Measurements from ENCODE around the gene SLC25A47. TPM values are rescaled to one million over a fixed set of nuclear protein-coding genes. Genes with fewer than 3 reads are reported as not detected.
"Not testable (repeated sequence)": the region's sequence is repeated elsewhere in the genome, so short reads cannot be mapped to it uniquely, and the experiment has no call there.

Gene SLC25A47
- total and polyA plus RNA-seq, 2 of the 4 experiments (the other 2 are of a cell fraction), result not detected

DNA sequence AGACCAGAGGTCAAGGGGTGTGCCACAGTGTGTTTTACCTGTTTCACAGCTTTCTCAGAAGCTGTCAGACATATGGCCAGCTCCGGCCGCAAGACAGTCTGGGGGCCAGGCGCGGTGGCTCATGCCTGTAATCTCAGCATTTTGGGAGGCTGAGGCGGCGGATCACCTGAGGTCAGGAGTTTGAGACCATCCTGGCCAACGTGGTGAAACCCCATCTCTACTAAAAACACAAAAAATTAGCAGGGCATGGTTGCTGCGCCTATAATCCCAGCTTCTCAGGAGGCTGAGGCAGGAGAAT is 35.2 kb upstream of the SLC25A47 start:
- BruUV-seq (replicated peaks); H4K8ac ChIP-seq (ENCODE audit: low read depth in 2 of 2, low read length in 2 of 2); H2AFZ ChIP-seq (replicated peaks; ENCODE audit: low read length, poor library complexity); H2BK5ac ChIP-seq (ENCODE audit: low read depth, low read length, poor library complexity, severe bottlenecking); H2BK15ac ChIP-seq (ENCODE audit: low read depth, low read length); ATAC-seq (ENCODE audit: low read depth); H3K9ac ChIP-seq (ENCODE audit: low read depth, low read length); dilution Hi-C loops (cut with HindIII; ENCODE audit: low sequenced_read_pairs, unreplicated experiment); H4K5ac ChIP-seq (ENCODE audit: low read depth, low read length); H4K91ac ChIP-seq (ENCODE audit: insufficient read depth, low read depth, low read length); H3K9me3 ChIP-seq (ENCODE audit: control insufficient read depth, insufficient read depth, low read length); H3K4me2 ChIP-seq (ENCODE audit: low read depth, low read length); H2BK120ac ChIP-seq (ENCODE audit: low read depth, low read length); H3K14ac ChIP-seq (replicated peaks; ENCODE audit: low read depth, low read length); H4K20me1 ChIP-seq (ENCODE audit: insufficient read depth, low read length); DNase-seq; H3K18ac ChIP-seq (ENCODE audit: low read depth, low read length); H2AK5ac ChIP-seq (ENCODE audit: low read depth, low read length); H2AK9ac ChIP-seq (replicated peaks; ENCODE audit: low read depth, low read length, poor library complexity); H3K56ac ChIP-seq (ENCODE audit: extremely low read depth, insufficient read depth, low read length); H3K27ac ChIP-seq (ENCODE audit: insufficient read depth, low read length); H2BK20ac ChIP-seq (ENCODE audit: low read depth, low read length); H3K4me3 ChIP-seq (ENCODE audit: insufficient read depth, low read depth, low read length); H3K23ac ChIP-seq (ENCODE audit: low read depth, low read length); H3K9me1 ChIP-seq (ENCODE audit: insufficient read depth, low read length); H3K27me3 ChIP-seq (ENCODE audit: control insufficient read depth, insufficient read depth, low read length); H3K4me1 ChIP-seq (ENCODE audit: control insufficient read depth, insufficient read depth, low read length); H3K4ac ChIP-seq (ENCODE audit: low read depth, low read length); POLR2A ChIA-PET (ENCODE audit: unreplicated experiment); in situ Hi-C loops (cut with MboI; ENCODE audit: low sequenced_read_pairs): not testable (repeated sequence)
- H3K36me3 ChIP-seq (ENCODE audit: control insufficient read depth, insufficient read depth, low read length), result peaks cover 38% of the 10 kb centered on the region
- peaks cover 0 to 63% of the 10 kb centered on the region in 2 experiments; a peak in 3 of 4 replicates for H3K79me1 ChIP-seq (ENCODE audit: low read depth in 1 of 2, low read length in 2 of 2)
- WGBS, 2 experiments (ENCODE audit: extremely low coverage in 2 of 2, insufficient read length in 1 of 2), result 98% methylated on average over 6 of the region's 8 CpGs; no CpG with 5 or more reads in 1 of the 2 experiments
- intact Hi-C loops (cut with micrococcal nuclease), result loop anchor here (5.0 kb wide), 1 partner anchor 89 kb away; the partner anchor contains the start of gene WDR25
- CTCF ChIA-PET, result interaction anchor here (1.1 kb wide), 1 partner anchor 9 kb away, joined by 3 read pairs; no protein-coding TSS in a partner anchor
